ENCODE results near the gene LGALS13. TPM values are rescaled to one million over a fixed set of nuclear protein-coding genes. Genes with fewer than 3 reads are reported as not detected.

Gene LGALS13
- total and polyA plus RNA-seq, 2 of the 8 experiments (the other 6 are each of a cell fraction or from before 2014, with no cell fraction given): not detected

- TF ChIP-seq KDM5A (IDR thresholded peaks at IDR 0.05; ENCODE audit: low read length) (no peak), SP4 (IDR thresholded peaks at IDR 0.05; ENCODE audit: low read length) (no peak), BRCA1 (IDR thresholded peaks at IDR 0.05; ENCODE audit: low read depth, low read length) (no peak), MAFK (IDR thresholded peaks at IDR 0.05; ENCODE audit: low read depth, low read length) (no peak), SIRT6 (IDR thresholded peaks at IDR 0.05; ENCODE audit: low read length) (no peak), GABPA (IDR thresholded peaks at IDR 0.05; ENCODE audit: borderline replicate concordance, insufficient read depth, low read length) (no peak)
Measured at GRCh38 chr19:39631178-39631577, 28.9 kb downstream of the LGALS13 start (continued).

Measured in H1 (cell line).